HCT116 (cell line): Measurements from ENCODE around the gene ABCC5. TPM values are rescaled to one million over a fixed set of nuclear protein-coding genes. Genes with fewer than 3 reads are reported as not detected.

Experiments
- ATAC-seq: fragments of 200-7000 bp; cut with Tn5 transposase; 2 replicates; pipeline ENCODE4 v1.9.1; 2020; ENCODE audit warnings: mild to moderate bottlenecking, moderate library complexity
- BruUV-seq: library from RNA; stranded (reverse); fragments of 400-500 nt; replicated peaks from 2 replicates; lab custom pipeline; 2021; lab: Mats Ljungman, UMichigan
- CTCF ChIA-PET: fragments of 300-600 bp; sonication (Branson Sonifier 250); formaldehyde crosslinking; loops from one replicate; lab custom pipeline; 2021; ENCODE audit warnings: antibody characterized with exemption; lab: Charles Lee
- POLR2A ChIA-PET: fragments of 300-600, 350-600 bp; sonication (Branson Sonifier 250); formaldehyde crosslinking; loops from one replicate; lab custom pipeline; 2021; ENCODE audit warnings: antibody characterized with exemption; lab: Charles Lee
- RAD21 ChIA-PET, 2 experiments: fragments of 300-600 bp; sonication (Branson Sonifier 250); formaldehyde crosslinking; loops; one replicate each; lab custom pipeline; 2023; ENCODE audit warnings: low total read pairs in 2 of 2; ENCODE audit not compliant: uncharacterized antibody in 2 of 2, unreplicated experiment in 2 of 2, low non-redundant PET in 1 of 2; lab: Charles Lee
- DNase-seq: peaks from one replicate; pipeline ENCODE4 v3.0.0-alpha.2; 2010; ENCODE audit warnings: low read depth, low spot score
- H2AFZ ChIP-seq: fragments of 200-600 bp; shearing (Covaris generic), sonication (generic); 2 replicates; pipeline ENCODE4 v1.6.1; 2017; ENCODE audit warnings: low read depth, mixed run types, mixed read lengths, antibody characterized with exemption, low read length; ENCODE audit not compliant: poor library complexity, severe bottlenecking
- H3K27ac ChIP-seq: 2 replicates; pipeline ENCODE4 v1.5.1; 2012; ENCODE audit warnings: low read depth, low read length
- H3K27me3 ChIP-seq: fragments of 200-600 bp; sonication (generic); 2 replicates; pipeline ENCODE4 v1.6.1; 2016; ENCODE audit warnings: mixed run types, low read length, mixed read lengths; ENCODE audit not compliant: insufficient read depth
- H3K36me3 ChIP-seq, 2 experiments: fragments of 200-500 bp in 1 of 2; fragments of 200-600 bp in 1 of 2; sonication (Bioruptor generic) in 1 of 2; sonication (generic) in 1 of 2; 2 replicates each; pipeline versions ENCODE4 v1.5.1 to v1.6.1; 2014 to 2016; ENCODE audit warnings: low read length in 2 of 2, inconsistent platforms in 1 of 2, mixed read lengths in 1 of 2, mixed run types in 1 of 2; ENCODE audit not compliant: insufficient read depth in 2 of 2, control insufficient read depth in 1 of 2
- H3K4me1 ChIP-seq, 2 experiments: fragments of 200-600 bp in 1 of 2; sonication (generic) in 1 of 2; 2 replicates each; pipeline versions ENCODE4 v1.5.1 to v1.6.1; 2012 to 2017; ENCODE audit warnings: low read length in 2 of 2, inconsistent platforms in 1 of 2, mild to moderate bottlenecking in 1 of 2, mixed read lengths in 1 of 2, mixed run types in 1 of 2, moderate library complexity in 1 of 2; ENCODE audit not compliant: insufficient read depth in 2 of 2, control insufficient read depth in 1 of 2
- H3K4me2 ChIP-seq: fragments of 200-600 bp; sonication (generic); 2 replicates; pipeline ENCODE4 v1.6.1; 2017; ENCODE audit warnings: mixed run types, low read length, mixed read lengths
- H3K4me3 ChIP-seq, 2 experiments: fragments of 200-600 bp in 1 of 2; sonication (generic) in 1 of 2; replicated peaks in 1 of 2; 2 replicates each; pipeline ENCODE4 v1.5.1; 2011 to 2016; ENCODE audit warnings: low read length in 2 of 2, control low read depth in 1 of 2, low read depth in 1 of 2, mild to moderate bottlenecking in 1 of 2, mixed read lengths in 1 of 2, mixed run types in 1 of 2
- H3K79me2 ChIP-seq: fragments of 200-600 bp; sonication (generic); 2 replicates; pipeline ENCODE4 v1.6.1; 2017; ENCODE audit warnings: mild to moderate bottlenecking, mixed run types, low read length, moderate library complexity, mixed read lengths; ENCODE audit not compliant: insufficient read depth
- H3K9ac ChIP-seq: fragments of 200-600 bp; sonication (generic); 2 replicates; pipeline ENCODE4 v1.6.1; 2016; ENCODE audit warnings: low read length, mixed read lengths
- H3K9me2 ChIP-seq: fragments of 200-600 bp; sonication (generic), shearing (Covaris generic); 2 replicates; pipeline ENCODE4 v1.6.1; 2017; ENCODE audit warnings: mixed run types, mild to moderate bottlenecking, moderate library complexity; ENCODE audit not compliant: insufficient read depth
- H3K9me3 ChIP-seq, 2 experiments: fragments of 200-500 bp in 1 of 2; fragments of 200-600 bp in 1 of 2; sonication (Bioruptor generic) in 1 of 2; sonication (generic) in 1 of 2; 2 replicates each; pipeline ENCODE4 v1.6.1; 2014 to 2017; ENCODE audit warnings: low read length in 2 of 2, mixed read lengths in 2 of 2, inconsistent platforms in 1 of 2, low read depth in 1 of 2, mild to moderate bottlenecking in 1 of 2, mixed run types in 1 of 2, moderate library complexity in 1 of 2; ENCODE audit not compliant: control insufficient read depth in 1 of 2, insufficient read depth in 1 of 2
- H4K20me1 ChIP-seq: fragments of 200-600 bp; sonication (generic), shearing (Covaris generic); 2 replicates; pipeline ENCODE4 v1.6.1; 2017; ENCODE audit warnings: mixed run types, mild to moderate bottlenecking, moderate library complexity; ENCODE audit not compliant: insufficient read depth
- CBX3 ChIP-seq: IDR thresholded peaks from 2 replicates; pipeline ENCODE4 v1.6.1; 2012; ENCODE audit warnings: low read depth
- EGR1 ChIP-seq: IDR thresholded peaks from 2 replicates; pipeline ENCODE4 v1.6.1; 2012; ENCODE audit warnings: low read depth
- ELF1 ChIP-seq: IDR thresholded peaks from 2 replicates; pipeline ENCODE4 v1.6.1; 2012; ENCODE audit warnings: low read depth, borderline replicate concordance
- EZH2phosphoT487 ChIP-seq: fragments of 200-600 bp; IDR thresholded peaks from 2 replicates; pipeline ENCODE4 v1.6.1; 2018; ENCODE audit warnings: antibody characterized with exemption, borderline replicate concordance
- POLR2AphosphoS5 ChIP-seq: IDR thresholded peaks from 2 replicates; pipeline ENCODE4 v1.6.1; 2011; ENCODE audit warnings: mild to moderate bottlenecking, low read depth, low read length, moderate library complexity
- SP1 ChIP-seq: IDR thresholded peaks from 2 replicates; pipeline ENCODE4 v1.6.1; 2012; ENCODE audit warnings: low read depth
- TCF7L2 ChIP-seq: IDR thresholded peaks from 2 replicates; pipeline ENCODE4 v1.7.0; 2011; ENCODE audit warnings: borderline replicate concordance, inconsistent platforms; ENCODE audit not compliant: insufficient read depth, insufficient read length; ENCODE audit errors: extremely low read depth
- ZFX ChIP-seq: fragments of 450-650 bp; IDR thresholded peaks from 2 replicates; pipeline ENCODE4 v1.6.1; 2017
- intact Hi-C: fragments of 100-400 bp; cut with micrococcal nuclease; formaldehyde crosslinking; loops from 2 replicates; pipeline ENCODE4 v1.10.0; 2022
- total RNA-seq: library from RNA; stranded (reverse); gene quantifications from one replicate; pipeline ENCODE4 v1.2.1, GENCODE V29; 2021; ENCODE audit not compliant: unreplicated experiment
- TF ChIP-seq, protein P1 (sequence below): IDR thresholded peaks from 2 replicates; pipeline ENCODE4 v1.6.1; 2011; ENCODE audit warnings: mild to moderate bottlenecking, low read length, moderate library complexity; ENCODE audit not compliant: insufficient replicate concordance; ENCODE audit errors: extremely low read depth
- TF ChIP-seq, protein P2 (sequence below): IDR thresholded peaks from 2 replicates; pipeline ENCODE4 v1.6.1; 2012; ENCODE audit warnings: low read depth
- TF ChIP-seq, protein P3 (sequence below): IDR thresholded peaks from 2 replicates; pipeline ENCODE4 v1.6.1; 2012

Gene ABCC5
- total RNA-seq, 1 experiment from 2014 or later = 16.9 TPM

DNA sequence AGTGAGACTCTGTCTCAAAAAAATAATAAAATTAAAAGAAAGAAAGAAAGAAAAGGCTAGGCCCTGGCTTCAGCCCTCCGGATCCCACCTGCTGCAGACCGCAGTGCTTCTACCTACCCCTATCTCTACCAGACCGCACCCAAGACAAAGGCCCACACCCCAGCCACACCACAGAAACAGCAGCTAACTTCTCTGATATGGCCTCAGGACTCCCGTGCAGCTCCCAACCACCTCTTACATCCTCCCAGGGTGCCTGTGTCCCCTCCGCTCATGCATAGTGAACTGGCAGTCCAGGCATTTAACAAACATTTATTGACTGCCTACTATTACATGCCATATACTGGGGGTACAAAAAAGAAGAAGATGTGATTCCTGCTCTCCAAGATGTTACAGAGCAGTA is 28.3 kb upstream of the ABCC5 start:
- Histone ChIP-seq H3K4me3 (no peak overlapping the region), H3K36me3 (no peaks in the 10 kb centered on the region), H3K9me2 (no peaks in the 10 kb centered on the region), H3K9ac (no peak overlapping the region), H3K4me2 (no peak overlapping the region), H3K27ac (no peak overlapping the region), H2AFZ (no peak overlapping the region), H4K20me1 (no peaks in the 10 kb centered on the region), H3K27me3 (no peaks in the 10 kb centered on the region), H3K9me3 (no peaks in the 10 kb centered on the region), H3K4me1 (no peaks in the 10 kb centered on the region), H3K79me2 (no peaks in the 10 kb centered on the region)
- TF ChIP-seq EZH2phosphoT487 (no peak), SP1 (no peak), CBX3 (no peak), EGR1 (no peak), TCF7L2 (no peak), ZFX (no peak), ELF1 (no peak), POLR2AphosphoS5 (no peak)
- TF ChIP-seq, protein P1, sequence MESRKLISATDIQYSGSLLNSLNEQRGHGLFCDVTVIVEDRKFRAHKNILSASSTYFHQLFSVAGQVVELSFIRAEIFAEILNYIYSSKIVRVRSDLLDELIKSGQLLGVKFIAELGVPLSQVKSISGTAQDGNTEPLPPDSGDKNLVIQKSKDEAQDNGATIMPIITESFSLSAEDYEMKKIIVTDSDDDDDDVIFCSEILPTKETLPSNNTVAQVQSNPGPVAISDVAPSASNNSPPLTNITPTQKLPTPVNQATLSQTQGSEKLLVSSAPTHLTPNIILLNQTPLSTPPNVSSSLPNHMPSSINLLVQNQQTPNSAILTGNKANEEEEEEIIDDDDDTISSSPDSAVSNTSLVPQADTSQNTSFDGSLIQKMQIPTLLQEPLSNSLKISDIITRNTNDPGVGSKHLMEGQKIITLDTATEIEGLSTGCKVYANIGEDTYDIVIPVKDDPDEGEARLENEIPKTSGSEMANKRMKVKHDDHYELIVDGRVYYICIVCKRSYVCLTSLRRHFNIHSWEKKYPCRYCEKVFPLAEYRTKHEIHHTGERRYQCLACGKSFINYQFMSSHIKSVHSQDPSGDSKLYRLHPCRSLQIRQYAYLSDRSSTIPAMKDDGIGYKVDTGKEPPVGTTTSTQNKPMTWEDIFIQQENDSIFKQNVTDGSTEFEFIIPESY = no peak
- TF ChIP-seq, protein P2, sequence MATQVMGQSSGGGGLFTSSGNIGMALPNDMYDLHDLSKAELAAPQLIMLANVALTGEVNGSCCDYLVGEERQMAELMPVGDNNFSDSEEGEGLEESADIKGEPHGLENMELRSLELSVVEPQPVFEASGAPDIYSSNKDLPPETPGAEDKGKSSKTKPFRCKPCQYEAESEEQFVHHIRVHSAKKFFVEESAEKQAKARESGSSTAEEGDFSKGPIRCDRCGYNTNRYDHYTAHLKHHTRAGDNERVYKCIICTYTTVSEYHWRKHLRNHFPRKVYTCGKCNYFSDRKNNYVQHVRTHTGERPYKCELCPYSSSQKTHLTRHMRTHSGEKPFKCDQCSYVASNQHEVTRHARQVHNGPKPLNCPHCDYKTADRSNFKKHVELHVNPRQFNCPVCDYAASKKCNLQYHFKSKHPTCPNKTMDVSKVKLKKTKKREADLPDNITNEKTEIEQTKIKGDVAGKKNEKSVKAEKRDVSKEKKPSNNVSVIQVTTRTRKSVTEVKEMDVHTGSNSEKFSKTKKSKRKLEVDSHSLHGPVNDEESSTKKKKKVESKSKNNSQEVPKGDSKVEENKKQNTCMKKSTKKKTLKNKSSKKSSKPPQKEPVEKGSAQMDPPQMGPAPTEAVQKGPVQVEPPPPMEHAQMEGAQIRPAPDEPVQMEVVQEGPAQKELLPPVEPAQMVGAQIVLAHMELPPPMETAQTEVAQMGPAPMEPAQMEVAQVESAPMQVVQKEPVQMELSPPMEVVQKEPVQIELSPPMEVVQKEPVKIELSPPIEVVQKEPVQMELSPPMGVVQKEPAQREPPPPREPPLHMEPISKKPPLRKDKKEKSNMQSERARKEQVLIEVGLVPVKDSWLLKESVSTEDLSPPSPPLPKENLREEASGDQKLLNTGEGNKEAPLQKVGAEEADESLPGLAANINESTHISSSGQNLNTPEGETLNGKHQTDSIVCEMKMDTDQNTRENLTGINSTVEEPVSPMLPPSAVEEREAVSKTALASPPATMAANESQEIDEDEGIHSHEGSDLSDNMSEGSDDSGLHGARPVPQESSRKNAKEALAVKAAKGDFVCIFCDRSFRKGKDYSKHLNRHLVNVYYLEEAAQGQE = no peak
- TF ChIP-seq, protein P3, sequence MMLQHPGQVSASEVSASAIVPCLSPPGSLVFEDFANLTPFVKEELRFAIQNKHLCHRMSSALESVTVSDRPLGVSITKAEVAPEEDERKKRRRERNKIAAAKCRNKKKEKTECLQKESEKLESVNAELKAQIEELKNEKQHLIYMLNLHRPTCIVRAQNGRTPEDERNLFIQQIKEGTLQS = no peak
- intact Hi-C loops = no loop called here
- ATAC-seq = no peak
- ChIA-PET RAD21 (no interaction called here), CTCF (no interaction called here), POLR2A (no interaction called here)
- no TSS peak for BruUV-seq
- DNase-seq = no peak
